ENCODE data around the gene PRKCD. TPM values are rescaled to one million over a fixed set of nuclear protein-coding genes. Genes with fewer than 3 reads are reported as not detected.
A peak's percentile ranks its signal among the peaks of the same experiment; 100 is the strongest.

The PRKCD gene
- total RNA-seq, 1 donor from 2014 or later, result 17.1 TPM

GRCh38 chr3:53144862-53145712 is 15.9 kb upstream of the PRKCD start:
- Mint-ChIP-seq H3K36me3 (ENCODE audit: low read depth) (no peaks in the 10 kb centered on the region), H3K9me3 (ENCODE audit: low read depth) (no peaks in the 10 kb centered on the region), H3K27ac (ENCODE audit: unreplicated experiment) (no peak overlapping the region), H3K4me1 (ENCODE audit: low read depth) (peaks cover 11% of the 10 kb centered on the region), H3K27me3 (ENCODE audit: low read depth) (no peaks in the 10 kb centered on the region), H3K4me3 (ENCODE audit: unreplicated experiment) (no peak overlapping the region)
- no peak for TF ChIP-seq CTCF (IDR thresholded peaks at IDR 0.05)
- DNase-seq (ENCODE audit: low spot score), result peak; percentile 46

GRCh38 chr3:53145713-53146080 is 15.3 kb upstream of the PRKCD start:
- TF ChIP-seq CTCF (IDR thresholded peaks at IDR 0.05), result no peak
- no peaks in the 10 kb centered on the region for H3K9me3 Mint-ChIP-seq (ENCODE audit: low read depth)
- peaks cover 5% of the 10 kb centered on the region for H3K4me1 Mint-ChIP-seq (ENCODE audit: low read depth)
- no peaks in the 10 kb centered on the region for H3K27me3 Mint-ChIP-seq (ENCODE audit: low read depth)
- no peak overlapping the region for H3K27ac Mint-ChIP-seq (ENCODE audit: unreplicated experiment)
- H3K36me3 Mint-ChIP-seq (ENCODE audit: low read depth), result no peaks in the 10 kb centered on the region
- no peak overlapping the region for H3K4me3 Mint-ChIP-seq (ENCODE audit: unreplicated experiment)
- DNase-seq (ENCODE audit: low spot score), result no peak

GRCh38 chr3:53146319-53146891 is 14.6 kb upstream of the PRKCD start:
- TF ChIP-seq CTCF (IDR thresholded peaks at IDR 0.05), result no peak
- Mint-ChIP-seq H3K4me3 (ENCODE audit: unreplicated experiment) (no peak overlapping the region), H3K4me1 (ENCODE audit: low read depth) (no peaks in the 10 kb centered on the region), H3K27ac (ENCODE audit: unreplicated experiment) (no peak overlapping the region), H3K36me3 (ENCODE audit: low read depth) (no peaks in the 10 kb centered on the region), H3K9me3 (ENCODE audit: low read depth) (no peaks in the 10 kb centered on the region), H3K27me3 (ENCODE audit: low read depth) (no peaks in the 10 kb centered on the region)
- peak; percentile 68 for DNase-seq (ENCODE audit: low spot score)

GRCh38 chr3:53147151-53147902 is 13.7 kb upstream of the PRKCD start:
- H3K9me3 Mint-ChIP-seq (ENCODE audit: low read depth), result no peaks in the 10 kb centered on the region
- H3K27me3 Mint-ChIP-seq (ENCODE audit: low read depth), result no peaks in the 10 kb centered on the region
- no peak for TF ChIP-seq CTCF (IDR thresholded peaks at IDR 0.05)
- no peak overlapping the region for H3K4me3 Mint-ChIP-seq (ENCODE audit: unreplicated experiment)
- no peak overlapping the region for H3K27ac Mint-ChIP-seq (ENCODE audit: unreplicated experiment)
- peak; percentile 68 for DNase-seq (ENCODE audit: low spot score)
- H3K36me3 Mint-ChIP-seq (ENCODE audit: low read depth), result no peaks in the 10 kb centered on the region
- H3K4me1 Mint-ChIP-seq (ENCODE audit: low read depth), result no peaks in the 10 kb centered on the region

- no peaks in the 10 kb centered on the region for H3K36me3 Mint-ChIP-seq (ENCODE audit: low read depth)
- peak; percentile 73 for DNase-seq (ENCODE audit: low spot score)
- H3K27ac Mint-ChIP-seq (ENCODE audit: unreplicated experiment), result no peak overlapping the region
- no peaks in the 10 kb centered on the region for H3K27me3 Mint-ChIP-seq (ENCODE audit: low read depth)
- no peaks in the 10 kb centered on the region for H3K9me3 Mint-ChIP-seq (ENCODE audit: low read depth)
- TF ChIP-seq CTCF (IDR thresholded peaks at IDR 0.05), result no peak
- no peak overlapping the region for H3K4me3 Mint-ChIP-seq (ENCODE audit: unreplicated experiment)
- H3K4me1 Mint-ChIP-seq (ENCODE audit: low read depth), result no peaks in the 10 kb centered on the region
Observed at GRCh38 chr3:53147903-53148400, 13.1 kb upstream of the PRKCD start.

Measured in chondrocyte (in vitro differentiated cells).